Head of caudate nucleus (tissue), 42 donors: ENCODE measurements around the gene HIPK4.
A peak's percentile ranks its signal among the peaks of the same experiment; 100 is the strongest.

Experiments
- DNase-seq, 42 donors: peaks; one replicate each; pipeline versions ENCODE4 v3.0.0 to v3.0.0-alpha.2; 2020 to 2021; ENCODE audit warnings: mixed read lengths in 7 of 42
- intact Hi-C: fragments of 100-400 bp; cut with DNase I; formaldehyde crosslinking; loops from one replicate; pipeline ENCODE4 v1.15.0; 2022

Gene HIPK4

DNA sequence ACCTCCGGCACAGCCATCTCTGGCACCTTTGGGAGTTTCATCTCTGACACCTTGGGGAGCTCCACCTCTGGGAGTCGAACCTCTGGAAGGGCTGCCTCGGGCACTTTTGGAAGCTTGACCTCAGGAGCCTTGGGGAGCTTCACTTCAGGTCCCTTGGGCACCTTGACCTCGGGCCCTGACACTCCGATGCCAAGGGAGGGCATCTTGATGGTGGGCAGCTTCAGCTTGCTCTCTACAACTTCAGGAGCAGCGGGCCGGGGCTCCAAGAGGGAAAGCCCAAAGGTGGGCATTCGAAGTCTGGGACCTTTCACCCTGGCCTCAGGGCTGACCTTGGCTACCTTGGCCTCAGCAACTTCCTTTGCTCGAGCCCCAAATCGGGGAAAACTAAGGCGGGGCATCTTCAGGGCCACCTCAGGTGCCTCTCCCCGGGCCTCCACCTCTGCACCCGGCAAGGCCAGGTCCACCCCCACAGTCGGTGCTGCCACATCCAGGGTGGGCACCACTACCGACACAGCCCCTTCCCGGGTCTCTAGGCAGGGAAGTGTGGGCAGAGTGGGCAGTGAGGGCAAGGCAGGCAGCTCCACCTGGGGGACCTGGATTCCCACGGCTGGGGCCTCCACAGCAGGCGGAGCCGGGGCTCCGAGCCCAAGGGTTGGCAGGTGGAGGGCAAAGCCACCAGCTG lies 7.0 kb upstream of the HIPK4 start:
- intact Hi-C loops: no loop called here
- DNase-seq: no peak

DNA sequence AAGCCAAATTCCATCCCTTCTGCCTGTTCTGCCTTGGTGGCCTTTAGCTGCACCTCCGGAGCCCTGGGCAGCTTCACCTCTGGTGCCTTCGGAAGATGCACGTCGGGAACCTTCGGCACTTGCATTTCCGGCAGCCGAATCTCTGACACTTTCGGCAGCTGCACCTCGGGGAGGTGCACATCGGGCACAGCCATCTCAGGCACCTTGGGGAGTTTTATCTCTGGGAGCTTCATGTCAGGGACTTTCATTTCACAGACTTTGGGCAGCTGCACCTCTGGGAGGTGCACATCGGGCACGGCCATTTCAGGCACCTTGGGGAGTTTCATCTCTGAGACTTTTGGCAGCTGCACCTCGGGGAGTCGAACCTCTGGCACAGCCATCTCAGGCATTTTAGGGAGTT lies 6.0 kb upstream of the HIPK4 start:
- intact Hi-C loops: no loop called here
- DNase-seq: no peak

DNA sequence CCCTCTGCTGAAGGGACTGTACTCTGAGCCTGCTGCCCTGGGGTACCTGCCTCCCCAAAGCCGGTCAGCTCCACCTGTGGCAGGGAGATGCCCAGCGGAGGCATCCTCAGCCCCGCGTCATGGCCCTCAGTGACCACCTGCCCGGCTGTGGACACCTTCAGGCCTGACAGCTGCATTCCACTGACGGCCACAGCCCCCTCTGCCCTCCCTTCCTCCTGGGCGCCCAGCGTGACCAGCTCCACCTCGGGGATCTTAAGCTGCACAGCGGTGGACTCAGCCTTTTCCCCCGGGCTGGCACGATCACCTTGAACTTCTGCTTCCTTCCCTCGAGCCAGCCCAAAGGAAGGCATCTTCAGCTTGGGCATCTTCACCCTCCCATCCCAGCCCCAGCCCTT lies 4.8 kb upstream of the HIPK4 start:
- intact Hi-C loops: no loop called here

DNA sequence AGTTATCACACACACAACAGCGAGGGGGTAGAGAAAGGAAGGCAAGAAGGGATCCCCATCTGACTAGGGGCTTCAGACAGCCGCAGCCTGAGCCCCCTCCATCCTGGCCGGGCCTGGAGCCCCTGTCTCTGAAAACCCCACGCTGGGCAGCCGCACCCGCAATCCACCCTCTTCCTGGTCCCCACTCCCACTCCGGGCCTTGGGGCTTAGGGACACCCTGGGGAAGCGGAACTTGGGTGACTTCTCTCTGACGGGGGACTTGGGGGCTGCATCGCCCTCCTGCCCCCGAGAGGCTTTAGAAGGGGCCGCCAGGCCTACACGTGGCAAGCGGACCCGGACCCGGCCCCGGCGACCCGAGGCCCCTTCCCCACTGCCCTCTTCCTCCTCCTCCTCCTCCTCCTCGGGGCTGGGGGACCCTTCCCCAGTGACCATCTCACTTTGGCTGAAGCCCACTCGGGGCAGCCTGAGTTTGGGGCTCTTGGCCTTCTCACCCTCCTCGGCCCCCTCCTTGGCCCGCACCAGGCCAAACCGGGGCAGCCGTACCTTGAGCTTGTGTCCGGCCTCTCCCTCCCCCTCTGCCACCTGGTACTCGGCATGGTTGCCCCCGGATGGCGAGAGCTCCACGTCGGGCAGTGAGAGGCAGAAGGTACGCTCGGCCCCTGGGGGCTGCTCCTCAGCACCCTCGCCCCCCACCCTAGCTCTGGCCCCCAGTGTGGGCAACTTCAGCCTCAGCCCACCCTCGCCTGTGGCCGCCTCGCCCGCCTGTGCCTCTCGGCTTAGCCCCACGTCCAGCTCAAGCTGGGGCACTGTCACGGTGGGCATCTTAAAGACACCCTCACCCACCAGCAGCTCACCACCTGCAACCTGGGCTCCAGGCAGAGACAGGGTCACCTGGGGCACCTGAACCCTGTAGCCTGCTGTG lies 4.2 kb upstream of the HIPK4 start:
- intact Hi-C loops: no loop called here
- DNase-seq: no peak

More for the DNA sequence above, 4.8 kb upstream of the HIPK4 start:
- no peak for DNase-seq

DNA sequence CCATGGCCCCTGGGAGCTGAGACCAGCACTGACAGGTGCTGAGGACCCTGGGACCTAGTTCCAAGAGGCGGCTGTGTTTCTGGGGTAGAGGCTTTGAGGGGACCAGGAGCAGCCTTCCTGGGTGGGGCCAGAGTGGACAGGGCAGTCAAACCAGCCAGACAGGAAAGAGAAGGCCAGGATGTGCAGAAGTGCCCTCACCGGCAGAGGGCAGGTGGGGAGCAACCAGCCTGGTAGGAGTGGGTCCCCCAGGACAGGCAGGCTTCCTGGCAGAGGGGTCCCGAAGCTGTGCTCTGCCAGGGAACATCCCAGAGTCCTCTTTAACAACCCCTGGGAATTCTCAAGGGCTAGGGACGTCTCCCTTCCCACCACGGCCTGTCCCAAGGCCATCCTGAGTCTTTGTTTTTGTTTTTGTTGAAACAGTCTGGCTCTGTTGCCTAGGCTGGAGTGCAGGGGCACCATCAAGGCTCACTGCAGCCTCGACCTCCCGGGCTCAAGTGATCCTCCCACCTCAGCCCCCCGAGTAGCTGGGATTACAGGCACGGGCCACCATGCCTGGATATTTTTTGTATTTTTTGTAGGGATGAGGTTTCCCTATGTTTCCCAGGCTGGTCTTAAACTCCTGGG lies 3.0 kb upstream of the HIPK4 start:
- DNase-seq: no peak
- intact Hi-C loops: no loop called here

DNA sequence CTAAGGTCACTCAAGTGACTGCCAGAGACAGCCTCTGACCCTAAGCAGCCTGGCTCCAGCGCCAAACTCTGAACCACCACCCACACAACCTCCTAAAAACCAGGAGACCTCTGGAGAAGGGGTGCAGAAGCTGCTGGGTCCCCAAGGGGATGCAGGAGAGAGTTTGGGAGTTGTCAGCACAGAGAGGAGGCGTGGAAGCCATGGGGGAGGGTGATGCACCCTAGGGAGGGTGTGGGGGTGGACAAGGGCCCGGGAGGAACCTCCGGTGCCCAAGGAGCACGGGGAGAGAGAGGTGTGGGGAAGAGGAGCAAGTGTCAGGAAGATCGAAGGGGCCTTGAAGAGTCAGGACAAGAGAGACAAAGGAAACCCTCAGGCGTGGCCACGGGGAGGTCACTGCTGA lies 2.1 kb upstream of the HIPK4 start:
- intact Hi-C loops: no loop called here
- peak in 1 of 42 donors; percentile 33 for DNase-seq

DNA sequence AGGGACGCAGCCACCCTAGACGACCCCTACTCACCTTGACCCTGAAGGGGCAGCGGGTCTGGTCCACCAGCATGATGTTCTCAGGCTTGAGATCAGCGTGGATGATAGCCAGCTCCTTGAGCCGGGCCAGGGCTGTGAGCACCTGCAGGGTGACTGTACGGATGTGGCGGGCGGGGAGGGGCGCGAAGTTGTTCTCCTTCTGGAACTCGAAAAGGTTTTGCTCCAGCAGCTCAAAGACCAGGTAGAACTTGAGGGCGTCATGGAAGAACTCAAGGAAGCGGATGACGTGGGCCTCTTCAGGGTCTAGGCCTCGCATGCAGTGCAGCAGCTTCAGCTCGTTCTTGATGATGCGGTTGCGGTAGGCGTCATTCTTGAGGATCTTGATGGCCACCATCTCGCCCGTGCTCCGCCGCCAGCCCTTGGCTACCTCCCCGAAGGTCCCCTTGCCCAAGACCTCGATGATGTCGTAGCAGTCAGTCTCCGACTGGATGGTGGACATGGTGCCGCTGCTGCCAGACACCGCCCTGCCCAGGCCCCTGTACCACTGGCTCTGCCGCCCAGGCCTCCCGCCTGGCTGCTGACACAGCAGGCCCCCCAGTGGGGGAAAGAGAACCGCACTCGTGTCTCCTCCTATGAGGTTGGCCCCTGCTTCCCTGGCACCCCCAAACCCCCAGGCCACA lies 437 bp downstream of the HIPK4 start:
- intact Hi-C loops: no loop called here
- DNase-seq: no peak

DNA sequence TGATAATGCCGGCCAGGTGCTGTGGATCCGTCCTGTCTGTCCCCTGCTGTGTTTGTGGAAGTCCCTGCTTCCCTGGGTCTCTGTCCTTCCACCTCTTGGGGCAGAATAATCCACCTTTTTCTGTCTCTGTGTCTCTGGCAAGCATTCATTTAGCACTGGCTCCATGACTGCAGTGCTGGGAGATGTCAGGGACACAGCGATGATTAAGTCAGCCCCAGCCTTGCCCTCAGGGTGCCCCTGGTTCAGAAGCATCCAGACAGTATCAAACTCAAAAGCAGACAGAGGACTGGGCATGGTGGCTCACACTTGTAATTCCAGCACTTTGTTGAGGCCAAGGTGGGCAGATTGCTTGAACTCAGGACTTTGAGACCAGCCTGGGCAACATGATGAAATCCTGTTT lies 1.5 kb downstream of the HIPK4 start:
- intact Hi-C loops: no loop called here
- DNase-seq: no peak

DNA sequence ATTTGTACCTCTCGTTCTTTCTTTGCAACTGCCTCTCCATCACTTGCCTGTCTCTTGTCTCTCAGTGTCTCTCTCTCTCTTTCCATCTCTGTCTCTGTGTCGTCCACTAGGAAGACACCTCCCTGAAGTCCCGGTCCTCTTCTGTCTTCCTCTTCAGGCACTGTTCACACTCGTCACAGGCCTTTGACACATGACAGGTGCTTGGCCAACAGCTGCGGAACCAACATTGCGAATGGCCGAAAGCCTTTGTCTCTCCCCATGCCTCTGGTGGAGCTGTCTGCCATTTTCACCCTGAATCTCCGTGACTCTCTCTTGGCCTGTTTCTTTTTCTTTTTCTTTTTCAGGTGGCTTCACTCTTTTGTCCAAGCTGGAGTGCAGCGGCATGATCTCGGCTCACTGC lies 2.8 kb downstream of the HIPK4 start:
- no peak for DNase-seq
- intact Hi-C loops: no loop called here

DNA sequence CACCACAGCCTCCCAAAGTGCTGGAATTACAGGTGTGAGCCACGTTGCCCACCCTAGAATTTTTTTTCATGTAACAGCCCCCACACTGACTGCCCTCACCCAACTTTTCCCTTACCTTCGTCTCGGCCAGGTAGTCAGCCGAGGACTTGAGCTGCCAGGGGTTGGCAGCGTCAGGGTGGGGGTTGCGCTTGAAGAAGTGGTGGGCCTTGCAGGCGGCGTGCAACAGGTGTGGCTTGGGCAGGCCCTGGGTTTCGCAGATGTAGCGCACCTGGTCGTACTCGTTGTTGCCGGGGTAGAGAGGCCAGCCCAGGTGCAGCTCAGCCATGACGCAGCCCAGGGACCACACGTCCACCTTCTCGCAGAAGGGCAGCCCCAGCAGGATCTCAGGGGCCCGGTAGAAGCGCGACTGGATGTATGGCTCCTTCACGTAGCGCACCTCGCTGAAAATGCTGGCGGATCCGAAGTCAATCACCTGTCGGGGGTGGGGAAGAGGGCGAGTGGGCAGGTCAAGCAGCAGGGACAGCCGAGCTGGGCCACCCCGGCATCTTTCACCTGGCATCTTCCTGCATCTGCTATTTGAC lies 6.2 kb downstream of the HIPK4 start:
- DNase-seq: no peak
- intact Hi-C loops: no loop called here

DNA sequence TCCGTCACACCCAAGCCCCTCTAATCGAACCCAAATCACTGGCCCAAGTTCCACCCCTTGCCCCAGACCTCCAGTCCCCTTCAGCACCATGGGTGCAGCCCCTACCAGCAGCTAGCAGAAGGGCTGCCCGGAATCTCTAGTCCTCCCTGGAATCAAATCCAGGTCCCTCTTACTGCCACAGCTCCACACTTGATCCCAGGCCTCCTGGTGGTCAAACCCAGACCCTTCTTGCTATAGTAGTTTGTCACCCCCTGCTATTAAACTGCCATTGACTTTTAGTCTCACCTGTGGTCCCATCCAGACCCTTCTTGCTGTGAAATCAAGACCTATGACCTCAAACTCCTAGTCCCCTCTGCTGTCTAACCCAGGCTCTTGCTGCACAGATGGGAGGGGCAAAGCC lies 8.7 kb downstream of the HIPK4 start:
- intact Hi-C loops: no loop called here
- DNase-seq: no peak

DNA sequence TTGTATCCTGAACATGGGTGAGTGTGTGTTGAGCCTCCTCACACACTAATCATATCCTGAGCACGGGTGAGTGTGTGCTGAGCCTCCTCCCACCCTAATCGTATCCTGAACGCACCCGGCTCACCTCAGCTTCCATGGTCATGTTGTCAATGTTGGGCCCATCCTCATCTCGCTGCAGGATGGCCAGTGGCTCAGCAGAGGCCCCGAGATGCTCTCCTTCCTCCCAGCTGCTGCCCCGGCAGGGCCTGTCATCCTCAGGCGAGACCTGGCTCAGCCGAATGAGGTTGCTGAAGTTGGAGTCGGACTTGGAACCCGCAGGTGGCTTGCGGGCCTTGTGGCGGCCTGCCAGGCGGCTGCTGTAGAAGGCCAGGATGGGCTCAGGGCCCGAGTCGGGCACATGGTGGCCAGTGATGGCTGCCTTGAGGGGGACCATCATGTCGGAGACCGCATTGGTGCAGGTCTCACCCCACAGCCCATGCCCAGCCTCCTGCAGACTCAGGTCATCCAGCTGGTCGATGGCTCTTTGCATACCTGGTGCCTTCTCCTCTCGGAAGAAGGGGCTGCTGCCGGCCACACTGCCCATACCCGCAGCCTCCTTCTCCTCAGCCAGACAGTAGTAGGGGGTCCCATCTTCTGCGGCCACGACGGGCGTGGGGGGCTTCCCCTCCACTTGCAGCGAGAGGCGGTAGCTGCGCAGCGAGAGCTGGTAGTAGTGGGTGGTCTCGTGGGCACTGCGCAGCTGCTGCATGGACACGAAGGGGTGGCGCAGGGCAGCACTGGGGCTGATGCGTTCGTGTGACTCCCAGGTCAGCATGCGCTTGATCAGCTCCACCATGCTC lies 9.6 kb downstream of the HIPK4 start:
- intact Hi-C loops: no loop called here
- no peak for DNase-seq

DNA sequence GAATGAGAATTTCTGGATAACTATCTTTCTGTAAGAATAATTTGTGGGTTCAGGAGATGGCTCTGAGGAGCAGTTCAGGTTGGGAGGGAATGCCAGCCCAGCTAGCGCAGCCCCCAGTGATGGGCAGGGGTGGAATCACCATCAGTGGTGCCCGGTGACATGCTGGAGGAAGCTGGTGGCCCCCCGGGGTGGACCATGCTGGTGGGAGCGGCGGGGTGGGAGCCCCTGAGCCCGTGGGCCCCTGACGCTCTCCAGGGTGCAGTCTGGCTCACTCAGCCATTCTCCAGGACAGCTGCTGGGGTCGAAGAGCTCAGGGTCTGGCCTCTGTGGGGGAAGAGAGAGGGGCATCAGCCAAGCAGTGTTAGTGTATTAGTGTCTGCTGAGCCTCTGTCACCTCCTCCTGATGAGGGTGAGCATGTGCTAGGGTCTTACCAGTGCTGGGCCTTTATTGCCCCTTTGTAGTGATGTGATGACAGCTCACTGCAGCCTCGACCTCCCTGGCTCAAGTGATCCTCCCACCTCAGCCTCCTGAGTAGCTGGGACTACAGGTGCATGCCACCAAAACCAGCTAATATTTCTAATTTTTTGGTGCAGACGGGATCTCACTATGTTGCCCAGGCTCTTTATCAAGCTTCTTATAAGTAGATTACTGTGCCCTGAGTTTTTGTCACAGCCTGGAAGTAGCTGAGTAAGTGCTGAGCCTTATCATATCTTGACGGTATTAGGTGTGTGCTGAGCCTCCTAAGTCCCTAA lies 10.4 kb downstream of the HIPK4 start:
- DNase-seq: no peak
- intact Hi-C loops: no loop called here

DNA sequence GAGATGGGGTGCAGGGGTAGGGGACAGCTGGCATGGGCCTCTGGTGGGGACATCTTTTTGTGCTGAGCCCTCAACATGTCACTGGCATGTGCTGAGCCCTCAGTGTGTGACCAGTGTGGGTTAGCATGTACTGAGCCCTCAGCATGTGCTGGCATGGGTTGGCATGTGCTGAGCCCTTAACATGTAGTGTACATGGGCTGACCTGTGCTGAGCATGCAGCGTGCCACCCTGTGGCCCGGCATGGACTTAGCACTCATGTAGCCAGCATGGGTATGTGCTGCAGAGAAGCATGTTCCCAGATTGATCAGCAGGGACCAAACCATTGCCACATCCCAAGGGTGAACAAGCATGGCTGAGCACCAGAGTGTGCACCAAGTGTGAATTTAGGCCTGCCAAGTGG lies 11.5 kb downstream of the HIPK4 start:
- intact Hi-C loops: no loop called here
- DNase-seq: no peak

DNA sequence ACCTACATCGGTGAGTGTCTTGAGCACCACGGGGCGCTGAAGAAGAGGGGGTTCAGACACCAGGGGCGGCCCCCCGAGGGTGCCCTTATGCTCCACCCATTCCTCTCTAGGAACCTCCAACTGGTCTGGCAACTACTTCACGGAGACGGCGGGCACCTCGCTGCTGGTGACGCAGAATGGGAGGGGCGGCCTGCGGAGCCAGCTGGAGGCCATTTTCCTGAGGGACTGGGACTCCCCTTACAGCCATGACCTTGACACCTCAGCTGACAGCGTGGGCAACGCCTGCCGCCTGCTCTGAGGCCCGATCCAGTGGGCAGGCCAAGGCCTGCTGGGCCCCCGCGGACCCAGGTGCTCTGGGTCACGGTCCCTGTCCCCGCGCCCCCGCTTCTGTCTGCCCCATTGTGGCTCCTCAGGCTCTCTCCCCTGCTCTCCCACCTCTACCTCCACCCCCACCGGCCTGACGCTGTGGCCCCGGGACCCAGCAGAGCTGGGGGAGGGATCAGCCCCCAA lies 12.1 kb downstream of the HIPK4 start:
- intact Hi-C loops: no loop called here

DNA sequence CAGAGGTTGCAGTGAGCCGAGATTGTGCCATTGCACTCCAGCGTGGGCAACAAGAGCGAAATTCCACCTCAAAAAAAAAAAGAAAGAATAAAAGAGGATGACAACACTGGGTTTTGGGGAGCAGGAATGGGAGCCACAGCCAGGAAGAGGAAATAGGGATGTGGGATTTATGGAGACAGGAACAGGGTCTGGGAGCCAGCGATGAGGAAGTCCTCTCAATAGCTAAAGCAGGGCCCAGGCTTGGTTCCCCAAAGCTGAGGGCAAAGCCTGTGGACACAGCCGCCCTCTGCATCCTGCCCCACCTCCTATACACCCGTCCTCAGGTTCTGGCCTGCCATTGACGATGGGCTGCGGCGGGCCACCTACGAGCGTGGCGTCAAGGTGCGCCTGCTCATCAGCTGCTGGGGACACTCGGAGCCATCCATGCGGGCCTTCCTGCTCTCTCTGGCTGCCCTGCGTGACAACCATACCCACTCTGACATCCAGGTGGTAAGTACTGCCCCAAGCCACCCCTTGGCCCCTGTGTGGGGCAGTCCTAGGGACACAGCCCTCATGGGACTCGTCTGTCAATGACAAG lies 13.6 kb downstream of the HIPK4 start:
- DNase-seq: no peak
- intact Hi-C loops: no loop called here

More for the DNA sequence above, 12.1 kb downstream of the HIPK4 start:
- no peak for DNase-seq

DNA sequence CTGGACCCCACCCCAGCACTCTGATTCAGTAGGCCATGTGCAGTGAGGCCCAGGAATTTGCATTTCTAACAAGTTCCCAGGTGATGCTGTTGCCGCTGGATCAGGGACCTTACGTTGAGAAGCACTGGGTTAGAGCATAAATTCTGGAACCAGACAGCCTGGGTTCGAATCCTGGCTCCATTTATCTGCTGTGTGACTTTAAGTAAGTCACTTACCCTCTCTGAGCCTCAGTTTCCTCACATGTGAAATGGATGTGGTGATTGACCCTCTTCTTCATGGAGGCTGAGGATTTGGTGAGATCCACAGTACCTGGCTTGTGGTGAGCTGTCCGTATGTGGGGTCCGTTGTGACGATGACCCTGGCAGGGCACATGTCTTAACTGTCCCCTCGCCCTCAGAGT lies 15.9 kb downstream of the HIPK4 start:
- no peak for DNase-seq

More for the DNA sequence above, 15.9 kb downstream of the HIPK4 start:
- intact Hi-C loops: no loop called here
